ENCODE results near the gene HSD17B11.
"Not testable (repeated sequence)": the region's sequence is repeated elsewhere in the genome, so short reads cannot be mapped to it uniquely, and the experiment has no call there.

Gene HSD17B11, protein sequence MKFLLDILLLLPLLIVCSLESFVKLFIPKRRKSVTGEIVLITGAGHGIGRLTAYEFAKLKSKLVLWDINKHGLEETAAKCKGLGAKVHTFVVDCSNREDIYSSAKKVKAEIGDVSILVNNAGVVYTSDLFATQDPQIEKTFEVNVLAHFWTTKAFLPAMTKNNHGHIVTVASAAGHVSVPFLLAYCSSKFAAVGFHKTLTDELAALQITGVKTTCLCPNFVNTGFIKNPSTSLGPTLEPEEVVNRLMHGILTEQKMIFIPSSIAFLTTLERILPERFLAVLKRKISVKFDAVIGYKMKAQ

DNA sequence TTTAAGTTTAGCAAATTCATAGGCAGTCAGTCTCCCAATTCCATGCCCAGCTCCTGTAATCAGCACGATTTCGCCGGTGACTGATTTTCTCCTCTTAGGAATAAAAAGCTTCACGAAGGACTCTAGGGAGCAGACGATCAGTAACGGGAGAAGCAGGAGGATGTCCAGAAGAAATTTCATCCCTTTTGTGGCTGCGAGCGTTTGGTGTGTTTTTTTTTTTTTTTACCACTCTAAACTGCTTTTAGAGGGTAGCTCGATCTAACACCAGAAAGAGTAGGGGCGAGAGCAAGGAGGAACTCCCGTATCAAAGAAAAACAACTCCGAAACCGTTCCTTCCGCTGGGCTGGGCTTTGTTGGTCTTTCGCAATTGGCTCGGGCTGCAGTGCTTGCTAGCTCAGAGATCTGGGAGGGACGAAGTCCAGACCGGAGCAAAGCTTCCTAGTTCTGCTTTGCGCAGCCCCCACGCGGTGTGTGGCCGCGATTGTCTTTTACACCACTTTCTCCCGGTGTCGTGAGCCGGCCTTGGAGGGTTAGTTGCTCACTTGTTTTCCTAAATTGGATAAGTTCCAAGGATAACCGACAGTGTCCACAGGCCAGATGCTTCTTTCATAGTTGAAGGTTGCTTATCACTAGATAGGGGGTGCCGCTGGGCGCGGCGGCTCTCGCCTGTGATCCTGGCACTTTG lies at the start of gene HSD17B11:
Gene HSD17B11 (minus strand): TSS at position 298 of the 685 bp plus-strand sequence. CDS start 118 bp downstream, at position 180.
- DNase-seq (ENCODE audit: low read depth): peak; percentile 73

DNA sequence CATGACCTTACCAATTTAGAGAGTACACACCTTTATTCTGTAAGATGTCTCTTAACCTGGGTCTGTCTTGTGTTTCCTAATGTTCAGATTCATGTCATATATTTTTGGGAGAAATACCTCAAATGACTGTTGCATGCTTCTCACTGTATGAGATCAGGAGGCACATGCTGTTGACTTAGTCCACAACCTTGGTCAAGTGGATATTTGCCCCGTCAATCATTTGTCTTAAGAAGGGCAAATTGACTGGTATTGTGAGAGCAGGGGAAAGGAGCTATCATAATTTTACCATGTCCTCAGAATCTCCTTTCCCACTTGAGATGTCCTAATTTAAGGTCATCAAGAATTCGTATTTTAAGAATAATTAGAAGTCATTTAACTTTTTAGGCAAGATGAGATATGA lies 42.4 kb upstream of the HSD17B11 start:
- no peak for DNase-seq (ENCODE audit: low read depth)

DNA sequence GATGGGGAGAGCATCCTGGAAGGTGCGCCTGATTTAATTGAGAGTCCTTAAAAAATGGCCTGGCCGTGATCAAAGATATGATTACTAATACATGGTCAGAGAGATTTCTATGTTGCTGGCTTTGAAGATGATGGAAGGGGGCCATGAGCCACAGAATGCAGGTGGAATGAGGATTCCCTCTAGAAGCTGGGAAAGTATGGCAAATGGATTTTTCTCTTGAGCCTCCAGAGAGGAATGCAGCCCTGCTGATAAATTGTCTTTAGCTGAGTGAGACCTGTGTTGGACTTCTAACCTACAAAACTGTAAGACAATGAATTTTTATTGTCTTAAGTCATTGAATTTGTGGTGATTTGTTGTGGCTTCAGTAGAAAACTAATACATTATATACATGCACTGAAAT lies 39.0 kb upstream of the HSD17B11 start:
- DNase-seq (ENCODE audit: low read depth): no peak

DNA sequence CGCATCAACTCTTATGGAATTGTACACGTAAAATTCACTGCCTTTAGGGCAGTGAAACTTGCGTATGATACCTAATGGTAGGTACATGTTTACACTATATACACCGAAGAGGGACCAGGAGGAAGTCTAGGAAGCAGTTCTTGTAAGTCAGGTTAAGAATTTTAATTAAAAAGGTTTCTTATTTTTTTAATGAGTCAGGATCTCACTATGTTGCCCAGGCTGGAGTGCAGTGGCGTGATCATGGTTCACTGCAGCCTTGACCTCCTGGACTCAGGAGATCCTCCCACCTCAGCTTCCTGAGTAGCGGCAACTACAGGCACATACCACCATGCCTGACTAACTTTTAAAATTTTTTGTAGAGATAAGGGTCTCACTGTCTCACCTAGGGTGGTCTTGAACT lies 38.0 kb upstream of the HSD17B11 start:
- DNase-seq (ENCODE audit: low read depth): no peak

DNA sequence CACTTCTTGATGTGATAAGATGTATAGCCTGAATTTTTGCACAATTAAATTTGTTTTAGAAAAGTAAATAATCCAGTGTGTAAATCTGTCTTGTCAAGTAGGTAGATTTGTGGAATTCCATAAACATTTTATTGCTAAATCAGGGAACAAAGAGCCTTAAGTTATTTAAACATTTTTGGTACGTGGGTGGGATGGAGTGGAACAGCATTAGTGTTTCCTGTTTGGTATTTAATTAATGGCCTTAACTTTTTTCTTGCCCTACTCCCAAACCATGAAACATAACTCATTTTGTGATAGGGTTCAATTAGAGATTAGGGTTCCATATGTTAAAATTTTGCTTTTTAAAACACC lies 36.5 kb upstream of the HSD17B11 start:
- no peak for DNase-seq (ENCODE audit: low read depth)

DNA sequence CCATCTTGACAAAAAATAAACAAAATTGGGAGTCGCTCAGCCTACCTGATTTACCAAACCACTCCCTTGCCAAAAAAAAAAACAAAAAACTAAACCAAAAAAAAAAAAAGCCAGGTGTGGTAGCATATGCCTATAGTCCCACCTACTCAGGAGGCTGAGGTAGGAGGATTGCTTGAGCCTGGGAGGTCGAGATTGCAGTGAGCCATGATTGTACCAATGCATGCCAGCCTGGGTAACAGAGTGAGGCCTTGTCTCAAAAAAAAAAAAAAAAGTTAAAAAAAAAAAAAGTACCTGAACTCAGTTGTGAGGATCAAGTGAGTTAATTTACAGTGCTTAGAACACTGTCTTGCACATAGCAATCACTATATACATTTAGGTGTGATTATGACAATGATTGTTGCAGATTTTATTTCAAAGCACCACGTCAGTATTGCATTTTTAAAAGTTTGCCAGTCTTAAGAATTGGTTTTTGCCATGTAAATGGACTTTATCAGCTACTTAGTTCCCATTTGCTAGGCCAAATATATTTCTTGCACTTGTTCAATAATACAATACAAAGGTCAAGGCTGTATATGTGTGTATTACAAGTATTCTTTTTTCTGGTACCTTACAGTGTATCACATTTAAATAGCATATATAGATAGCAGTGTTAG lies 36.0 kb upstream of the HSD17B11 start:
- DNase-seq (ENCODE audit: low read depth): no peak

DNA sequence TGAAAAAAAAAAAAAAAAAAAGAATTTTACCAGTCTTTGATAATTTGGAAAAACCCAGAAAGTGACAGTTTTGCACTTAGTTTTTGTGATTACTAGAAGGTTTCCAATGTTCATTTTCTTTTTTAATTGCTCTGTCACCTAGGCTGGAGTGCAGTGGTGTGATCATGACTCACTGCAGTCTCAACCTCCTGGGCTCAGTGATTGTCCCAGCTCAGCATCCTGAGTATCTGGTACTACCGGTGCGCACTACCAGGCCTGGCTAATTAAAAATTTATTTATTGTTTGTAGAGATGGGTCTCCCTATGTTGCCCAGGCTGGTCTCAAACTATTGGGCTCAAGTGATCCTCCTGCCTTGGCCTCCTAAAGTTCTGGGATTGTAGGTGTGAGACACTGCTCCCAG lies 34.7 kb upstream of the HSD17B11 start:
- DNase-seq (ENCODE audit: low read depth): no peak

DNA sequence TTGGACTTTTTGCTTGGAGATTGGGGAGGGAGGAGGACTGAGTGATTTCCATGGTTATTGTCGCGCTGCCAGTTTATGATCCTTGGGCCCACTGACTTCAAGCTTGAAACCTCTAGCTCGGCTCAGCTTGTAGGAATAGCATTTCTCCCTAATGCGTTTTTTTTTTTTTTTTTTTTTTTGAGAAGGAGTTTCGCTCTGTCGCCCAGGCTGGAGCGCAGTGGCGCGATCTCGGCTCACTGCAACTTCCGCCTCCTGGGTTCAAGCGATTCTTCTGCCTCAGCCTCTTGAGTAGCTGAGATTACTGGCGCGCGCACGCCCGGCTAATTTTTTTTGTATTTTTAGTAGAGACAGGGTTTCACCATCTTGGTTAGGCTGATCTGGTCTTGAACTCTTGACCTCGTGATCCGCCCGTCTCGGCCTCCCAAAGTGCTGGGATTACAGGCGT lies 33.1 kb upstream of the HSD17B11 start:
- not testable (repeated sequence) for DNase-seq (ENCODE audit: low read depth)

DNA sequence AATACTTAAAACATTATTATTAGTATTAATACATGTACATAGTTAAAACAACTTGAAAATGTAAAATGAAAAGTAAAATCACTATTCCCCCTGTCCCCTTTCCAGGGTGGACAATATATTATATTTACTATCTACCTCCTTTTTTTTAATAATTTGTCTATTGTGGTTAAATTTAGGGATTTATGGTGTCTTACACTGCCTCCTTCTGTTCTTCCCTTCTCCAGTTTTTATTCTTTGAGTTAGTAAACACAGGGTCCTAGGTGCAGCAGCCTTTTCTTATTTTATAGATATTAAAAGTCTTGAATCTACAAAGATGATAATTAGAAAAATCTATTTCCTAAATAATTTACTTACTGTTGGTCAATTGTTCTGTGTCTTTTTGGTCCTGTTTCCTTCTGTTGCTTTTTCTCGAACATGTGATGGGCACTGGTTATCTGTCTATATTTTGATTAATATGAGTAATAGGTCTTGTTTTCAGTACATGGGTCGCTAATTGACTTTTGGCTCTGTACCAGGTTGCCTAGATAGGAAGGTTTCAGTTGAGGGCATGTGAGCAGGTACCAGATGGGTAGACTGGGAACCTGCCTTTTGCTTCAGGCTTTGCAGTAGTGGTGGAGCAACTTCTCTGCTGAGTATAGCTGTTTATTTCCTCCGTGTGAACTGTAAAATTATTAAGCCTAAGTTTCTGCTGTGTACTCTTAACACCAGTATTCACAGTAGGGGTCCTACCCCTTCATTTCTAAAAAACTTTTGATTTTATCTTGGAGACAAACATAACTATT lies 32.5 kb upstream of the HSD17B11 start:
- DNase-seq (ENCODE audit: low read depth): no peak

DNA sequence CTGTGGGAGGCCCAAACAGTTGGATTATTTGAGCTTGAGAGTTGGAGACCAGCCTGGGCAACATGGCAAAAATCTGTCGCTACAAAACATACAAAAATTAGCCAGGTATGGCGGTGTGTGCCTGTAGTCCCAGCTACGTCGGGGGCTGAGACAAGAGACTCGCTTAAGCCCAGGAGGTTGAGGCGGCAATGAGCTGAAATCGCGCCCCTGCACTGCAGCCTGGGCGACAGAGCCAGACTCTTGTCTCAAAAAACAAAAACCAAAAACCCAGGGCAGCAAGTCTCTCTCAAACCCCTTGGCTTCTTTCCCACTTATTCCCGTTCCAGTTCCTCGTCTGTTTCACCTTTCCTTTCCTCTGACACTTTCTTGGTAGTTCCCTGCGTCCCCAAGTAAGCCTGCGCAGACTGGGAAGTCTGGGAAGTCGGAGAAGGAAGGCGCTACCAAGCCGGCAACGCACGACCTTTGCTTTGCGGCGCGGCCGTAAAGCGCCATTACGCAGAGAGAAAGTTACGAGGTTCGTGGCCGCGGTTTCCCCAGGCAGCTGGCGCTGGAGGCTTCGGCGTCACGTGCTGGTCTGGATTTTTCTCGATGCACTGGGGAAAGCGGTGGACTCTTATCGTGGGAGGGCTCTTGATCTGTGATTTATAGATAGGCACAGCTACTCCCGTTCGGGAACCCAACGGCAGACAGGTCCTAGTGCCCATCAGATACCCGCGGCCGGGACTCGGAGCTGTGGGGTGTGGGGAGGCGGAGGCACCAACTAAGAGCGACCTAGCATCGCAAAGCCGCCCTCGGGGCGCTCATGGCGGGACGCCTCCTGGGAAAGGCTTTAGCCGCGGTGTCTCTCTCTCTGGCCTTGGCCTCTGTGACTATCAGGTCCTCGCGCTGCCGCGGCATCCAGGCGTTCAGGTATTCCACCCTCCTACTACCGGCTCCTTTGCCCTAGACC lies 31.4 kb upstream of the HSD17B11 start, which contains the start of gene NUDT9:
Gene NUDT9 (plus strand): TSS at position 470 of the 949 bp plus-strand sequence. CDS start 333 bp downstream, at position 803.
- peak; percentile 90 for DNase-seq (ENCODE audit: low read depth)

DNA sequence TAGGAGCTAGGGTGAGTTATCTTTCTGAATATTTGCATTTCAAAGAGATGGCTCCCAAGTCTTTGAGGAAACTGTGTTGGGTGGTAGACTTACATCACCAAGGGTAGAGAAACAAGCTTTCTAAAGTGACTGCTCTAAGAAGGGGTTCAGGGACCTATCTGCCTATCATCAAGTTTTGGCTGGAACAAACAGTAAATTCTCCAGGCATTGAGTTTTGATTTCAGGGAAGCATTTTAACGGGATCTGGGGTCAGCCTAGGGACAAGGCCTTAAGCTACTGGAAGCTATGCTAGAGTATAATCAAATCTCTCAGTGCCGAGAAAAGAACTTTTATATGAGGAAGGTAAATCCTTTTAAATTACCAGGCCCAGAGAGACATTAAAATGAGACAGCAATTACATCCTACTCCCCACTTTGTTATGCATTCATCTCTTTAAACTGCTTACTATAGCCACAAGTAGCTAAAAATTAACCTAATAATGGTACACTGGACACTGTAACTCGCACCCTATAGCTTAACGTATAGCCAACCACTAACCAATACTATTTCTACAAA lies 29.4 kb upstream of the HSD17B11 start:
- DNase-seq (ENCODE audit: low read depth): no peak

DNA sequence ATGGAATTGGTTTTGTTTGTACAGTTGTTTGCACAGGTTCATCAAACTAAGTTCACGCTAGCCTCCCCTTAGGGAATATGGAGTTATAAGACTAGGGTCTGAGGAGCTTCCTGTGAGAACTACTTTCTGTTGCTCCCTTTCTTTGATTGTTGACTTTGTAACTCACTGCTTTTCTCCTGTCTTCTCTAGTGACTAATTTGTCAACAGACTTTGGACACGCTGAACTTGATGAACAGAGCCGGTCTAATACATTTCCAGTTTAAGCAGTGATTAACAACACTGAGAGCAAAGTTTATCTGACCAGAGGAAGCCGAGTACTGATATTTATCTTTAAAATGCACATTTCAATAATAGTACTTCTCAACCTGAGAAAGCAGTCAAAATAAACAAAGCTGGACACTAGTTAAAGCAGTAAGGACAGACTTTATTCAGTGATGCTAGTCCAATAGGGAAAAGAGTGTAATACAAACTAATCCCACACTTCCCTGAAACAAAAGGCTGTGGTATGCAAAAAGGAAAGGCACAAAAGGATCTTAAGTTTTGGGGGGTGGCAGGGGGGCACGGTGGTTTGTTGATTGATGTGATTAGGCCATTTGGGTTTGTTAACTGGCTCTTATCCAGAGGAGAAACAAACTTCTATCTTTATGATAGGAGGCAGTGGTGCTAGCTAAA lies 28.7 kb upstream of the HSD17B11 start:
- DNase-seq (ENCODE audit: low read depth): no peak

DNA sequence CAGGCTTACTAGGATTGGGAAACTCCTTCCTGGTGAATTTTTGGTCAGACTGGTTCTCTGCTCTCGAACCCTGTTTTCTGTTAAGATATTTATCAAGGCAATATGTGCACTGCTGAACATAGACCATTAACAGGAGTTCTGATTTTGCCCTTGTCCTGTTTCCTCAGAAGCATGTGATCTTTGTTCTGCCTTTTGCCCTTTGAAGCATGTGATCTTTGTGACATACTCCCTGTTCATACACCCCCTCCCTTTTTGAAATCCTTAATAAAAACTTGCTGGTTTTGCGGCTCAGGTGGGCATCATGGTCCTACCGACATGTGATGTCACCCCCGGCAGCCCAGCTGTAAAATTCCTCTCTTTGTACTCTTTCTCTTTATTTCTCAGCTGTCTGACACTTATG lies 27.4 kb upstream of the HSD17B11 start:
- DNase-seq (ENCODE audit: low read depth): not testable (repeated sequence)

DNA sequence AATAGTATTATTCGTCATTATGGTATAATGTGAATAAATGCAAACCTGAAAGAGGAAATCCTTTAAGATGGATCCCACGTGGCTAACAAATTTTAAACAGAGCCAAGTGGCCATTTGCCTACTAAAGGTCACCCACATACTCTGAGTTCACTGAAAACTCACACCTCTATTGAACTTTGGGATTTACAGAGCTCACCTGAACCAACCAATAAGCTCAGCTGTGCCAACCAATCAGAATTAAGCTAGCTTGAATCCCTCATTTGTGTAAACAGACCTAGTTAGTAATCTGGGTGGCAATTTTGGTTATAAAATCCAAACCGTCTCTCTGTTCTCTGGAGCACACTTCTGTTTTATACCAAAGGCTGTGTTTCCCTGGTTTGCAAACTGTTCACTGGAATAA lies 26.0 kb upstream of the HSD17B11 start:
- DNase-seq (ENCODE audit: low read depth): no peak

DNA sequence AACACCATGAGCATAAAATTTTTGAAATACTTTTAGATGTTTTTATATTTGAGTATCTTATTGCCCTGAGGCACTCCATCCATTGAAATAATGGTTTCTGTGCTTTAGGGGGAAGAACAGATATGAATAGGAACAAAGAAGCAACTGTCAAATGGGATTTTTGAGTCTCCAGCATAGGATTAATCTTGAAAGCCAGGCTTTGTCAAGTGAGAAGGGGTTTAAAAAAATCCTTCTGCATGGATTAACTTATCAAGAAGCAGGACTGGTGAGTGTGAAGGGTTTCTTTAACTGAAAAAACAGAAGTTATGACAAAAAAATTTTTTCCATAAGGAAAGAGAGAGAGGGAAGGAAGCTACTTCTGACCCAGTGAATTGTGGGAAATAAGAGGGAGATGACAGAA lies 23.8 kb upstream of the HSD17B11 start:
- DNase-seq (ENCODE audit: low read depth): no peak

DNA sequence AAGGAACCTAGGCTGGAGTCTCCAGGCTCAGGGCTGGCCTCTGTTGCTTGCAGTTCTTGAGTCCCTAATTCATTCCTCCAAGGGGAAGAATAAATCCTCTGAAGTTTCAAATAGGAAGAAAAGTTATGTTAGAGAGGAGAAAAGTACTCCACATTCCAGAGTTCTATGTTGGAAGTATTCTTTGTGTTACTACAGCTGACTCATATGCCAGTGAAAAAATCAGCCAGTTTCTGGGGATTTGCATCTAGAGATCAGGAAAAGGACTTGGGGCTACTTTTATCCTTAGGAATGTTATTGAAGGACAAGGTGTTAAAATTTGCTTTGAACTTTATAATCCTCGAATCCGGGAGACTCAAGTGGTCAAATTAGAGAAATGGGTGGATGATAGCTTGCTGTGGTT lies 19.7 kb upstream of the HSD17B11 start:
- no peak for DNase-seq (ENCODE audit: low read depth)

DNA sequence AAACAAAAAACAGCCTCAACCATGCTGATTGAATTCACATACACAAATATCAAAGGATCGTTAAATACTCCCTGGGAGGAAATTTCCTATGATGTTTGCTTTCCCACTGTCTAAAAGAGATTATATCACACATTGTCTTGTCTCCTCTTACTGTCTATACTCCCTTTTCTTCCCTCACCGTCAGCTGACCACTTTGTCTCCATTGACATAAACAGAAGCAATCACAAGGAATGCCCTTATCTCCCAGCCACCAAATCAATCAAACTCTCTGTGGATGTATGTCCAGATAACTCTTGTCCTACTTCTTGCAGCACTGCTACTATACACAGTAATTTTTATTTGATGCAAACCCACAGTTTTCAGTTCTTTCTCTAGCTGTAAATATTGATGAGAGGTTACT lies 19.2 kb upstream of the HSD17B11 start:
- no peak for DNase-seq (ENCODE audit: low read depth)

DNA sequence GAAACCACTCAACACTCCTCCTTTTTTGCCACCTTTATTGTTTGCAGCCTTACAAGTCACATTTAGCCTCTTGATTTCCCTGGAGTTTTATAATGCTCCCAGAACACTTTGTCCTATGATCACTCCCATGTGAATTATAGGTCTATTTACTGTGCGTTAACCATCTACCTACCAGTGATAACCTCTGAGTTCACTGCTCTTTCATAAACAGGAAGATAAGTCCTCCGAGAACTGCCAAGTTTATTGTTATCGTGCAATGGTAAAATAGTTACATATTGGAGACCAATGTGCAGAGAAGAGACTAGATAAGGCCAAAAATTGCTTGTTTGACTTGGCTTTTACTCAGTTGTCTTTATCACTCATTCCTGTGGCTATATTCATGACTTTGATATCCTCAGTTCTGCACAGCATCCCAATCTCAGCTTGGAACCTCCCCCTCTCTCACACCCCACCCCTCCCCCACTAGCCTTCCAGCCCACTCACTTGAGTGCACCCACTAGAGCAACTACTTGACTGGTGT lies 18.5 kb upstream of the HSD17B11 start:
- DNase-seq (ENCODE audit: low read depth): no peak

DNA sequence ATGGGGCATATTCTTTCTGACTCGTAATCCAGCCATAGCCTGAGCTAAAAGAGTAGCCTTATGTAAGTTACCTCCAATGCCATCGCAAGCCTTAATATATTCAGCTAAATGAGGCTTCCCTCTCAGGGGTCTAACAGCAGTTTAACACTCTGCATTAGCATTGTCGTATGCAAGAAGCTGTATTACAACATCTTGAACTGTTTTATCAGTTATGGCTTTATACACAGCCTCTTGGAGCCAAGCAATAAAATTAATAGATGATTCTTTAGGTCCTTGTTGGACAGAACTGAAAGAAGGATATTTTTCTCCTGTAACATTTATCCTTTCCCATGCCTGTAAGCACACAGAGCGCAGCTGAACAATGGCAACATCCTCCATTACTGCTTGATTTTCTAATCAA lies 15.9 kb upstream of the HSD17B11 start:
- not testable (repeated sequence) for DNase-seq (ENCODE audit: low read depth)

DNA sequence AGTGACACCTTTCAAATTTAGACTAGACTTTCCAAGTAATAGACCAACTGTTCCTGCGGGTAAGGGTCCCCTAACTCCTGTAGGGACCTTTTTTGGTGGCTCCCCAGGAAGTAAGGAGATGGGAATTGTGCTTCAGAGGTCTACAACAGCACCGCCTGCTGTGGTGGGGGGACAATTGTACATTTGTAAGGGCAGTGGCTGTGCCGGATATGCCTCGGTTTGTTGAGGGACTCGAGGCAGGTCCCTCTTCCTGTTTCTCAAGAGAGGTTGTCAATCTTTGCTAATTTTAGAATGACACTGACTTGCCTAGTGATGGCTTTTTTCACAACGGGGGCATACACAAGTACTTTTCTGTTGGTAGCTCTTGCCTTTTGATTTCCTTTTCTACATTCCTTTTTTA lies 15.5 kb upstream of the HSD17B11 start:
- no peak for DNase-seq (ENCODE audit: low read depth)

All from HS-27A (cell line).